K562 (cell line): ENCODE measurements around the gene RTL10. TPM values are rescaled to one million over a fixed set of nuclear protein-coding genes. Genes with fewer than 3 reads are reported as not detected.

Experiments
- EP300 ChIP-seq: IDR thresholded peaks from 2 replicates; pipeline ENCODE4 v1.6.1; 2012; ENCODE audit warnings: low read length, improper control_type of control experiment
- NRF1 ChIP-seq, 2 experiments: fragments of 450-650 bp; IDR thresholded peaks in 1 of 2; conservative IDR thresholded peaks in 1 of 2; 2 replicates each; pipeline ENCODE4 v1.6.1; 2014; ENCODE audit warnings: mild to moderate bottlenecking in 2 of 2
- RFX1 ChIP-seq: fragments of 450-650 bp; IDR thresholded peaks from 2 replicates; pipeline ENCODE4 v1.6.1; 2016; ENCODE audit warnings: mild to moderate bottlenecking, moderate library complexity
- SIRT6 ChIP-seq: IDR thresholded peaks from one replicate; pipeline ENCODE4 v1.6.1; 2012; ENCODE audit warnings: low read depth, mild to moderate bottlenecking, control low read depth, inconsistent platforms, low read length, moderate library complexity
- SMAD1 ChIP-seq: fragments of 150-350 bp; IDR thresholded peaks from 2 replicates; pipeline ENCODE4 v1.6.1; 2014; ENCODE audit warnings: low read length, low read depth; ENCODE audit not compliant: partially characterized antibody
- TGIF2 ChIP-seq: sonication (generic); formaldehyde crosslinking; IDR thresholded peaks from 2 replicates; pipeline ENCODE4 v1.8.1; 2022; ENCODE audit warnings: mild to moderate bottlenecking, missing genetic modification reagents, moderate library complexity
- ZNF146 ChIP-seq: IDR thresholded peaks from one replicate; pipeline ENCODE4 v1.6.1; 2018; ENCODE audit warnings: missing compliant biosample characterization; ENCODE audit not compliant: unreplicated experiment
- polyA plus RNA-seq, 8 experiments: library from polyadenylated mRNA; depleted of rRNA in 4 of 8; stranded (reverse) in 5 of 8; unstranded in 3 of 8; fragments of >200 nt; fragmentation: Nextera tagmentation in 2 of 8; fragmentation: Illumina TruSeq in 1 of 8; extraction: Ambion mirVana in 2 of 8; extraction: Trizol in 1 of 8; gene quantifications; 2 replicates each; pipeline versions ENCODE4 v1.2.1 to v1.2.3, GENCODE V29; 2011 to 2014; ENCODE audit warnings: inconsistent platforms in 1 of 8, missing spikeins in 1 of 8
- total RNA-seq, 7 experiments: library from RNA; depleted of rRNA in 6 of 7; stranded (reverse); fragments of >200 nt in 6 of 7; fragmentation: Illumina TruSeq in 2 of 7; extraction: Trizol in 2 of 7; gene quantifications; 2 replicates each; pipeline versions ENCODE4 v1.2.1 to v1.2.3, GENCODE V29; 2011 to 2021; ENCODE audit warnings: low replicate concordance in 1 of 7
- TF ChIP-seq, protein P1 (sequence below): fragments of 450-650 bp; IDR thresholded peaks from 2 replicates; pipeline ENCODE4 v1.6.1; 2016; ENCODE audit warnings: mild to moderate bottlenecking, moderate library complexity
- TF ChIP-seq, protein P2 (sequence below): fragments of 450-650 bp; formaldehyde crosslinking; conservative IDR thresholded peaks from 2 replicates; pipeline ENCODE4 v1.4.0; 2022; ENCODE audit warnings: mild to moderate bottlenecking, missing genetic modification characterization
- TF ChIP-seq, protein P3 (sequence below): fragments of 450-650 bp; IDR thresholded peaks from 2 replicates; pipeline ENCODE4 v1.6.1; 2016
- TF ChIP-seq, protein P4 (sequence below): sonication (generic); formaldehyde crosslinking; IDR thresholded peaks from 2 replicates; pipeline ENCODE4 v1.8.0; 2022; ENCODE audit warnings: missing genetic modification reagents, mild to moderate bottlenecking, borderline replicate concordance

The RTL10 gene
- total and polyA plus RNA-seq, 9 of the 15 experiments (the other 6 are each of a cell fraction or from before 2014, with no cell fraction given): 19.8 to 75.5 (median 32.5) TPM

DNA sequence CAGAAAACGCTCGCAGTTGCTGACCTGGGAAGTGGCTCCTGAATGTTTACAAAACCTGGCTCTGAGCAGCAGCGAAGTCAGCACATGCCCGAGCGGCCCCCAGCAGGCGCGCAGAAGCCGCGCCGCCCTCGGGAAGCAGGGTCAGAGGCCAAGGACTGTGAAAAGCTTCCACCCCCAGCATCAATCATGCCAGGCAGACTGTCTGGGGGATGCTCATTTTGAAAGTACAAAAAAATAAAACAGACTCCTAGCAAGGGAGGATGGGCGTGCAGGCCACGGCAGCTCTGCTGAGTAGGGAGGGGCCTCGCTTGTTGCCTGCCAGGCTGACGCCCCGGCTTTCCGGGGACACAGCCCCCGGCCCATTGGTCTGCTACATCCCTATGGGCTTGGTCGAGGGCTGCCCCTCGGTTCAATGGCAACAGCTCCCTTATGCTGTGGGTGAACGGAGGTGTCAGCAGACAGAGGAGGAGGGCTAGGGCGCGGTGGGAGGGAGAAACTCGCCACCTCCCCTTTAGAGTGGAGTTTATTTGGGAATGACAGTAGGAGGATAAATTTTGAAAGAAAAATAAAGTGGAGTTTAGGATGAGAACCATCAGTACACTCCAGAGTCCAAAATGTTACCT, 37.7 kb upstream of the RTL10 start (continued):
- TF ChIP-seq, protein P1, sequence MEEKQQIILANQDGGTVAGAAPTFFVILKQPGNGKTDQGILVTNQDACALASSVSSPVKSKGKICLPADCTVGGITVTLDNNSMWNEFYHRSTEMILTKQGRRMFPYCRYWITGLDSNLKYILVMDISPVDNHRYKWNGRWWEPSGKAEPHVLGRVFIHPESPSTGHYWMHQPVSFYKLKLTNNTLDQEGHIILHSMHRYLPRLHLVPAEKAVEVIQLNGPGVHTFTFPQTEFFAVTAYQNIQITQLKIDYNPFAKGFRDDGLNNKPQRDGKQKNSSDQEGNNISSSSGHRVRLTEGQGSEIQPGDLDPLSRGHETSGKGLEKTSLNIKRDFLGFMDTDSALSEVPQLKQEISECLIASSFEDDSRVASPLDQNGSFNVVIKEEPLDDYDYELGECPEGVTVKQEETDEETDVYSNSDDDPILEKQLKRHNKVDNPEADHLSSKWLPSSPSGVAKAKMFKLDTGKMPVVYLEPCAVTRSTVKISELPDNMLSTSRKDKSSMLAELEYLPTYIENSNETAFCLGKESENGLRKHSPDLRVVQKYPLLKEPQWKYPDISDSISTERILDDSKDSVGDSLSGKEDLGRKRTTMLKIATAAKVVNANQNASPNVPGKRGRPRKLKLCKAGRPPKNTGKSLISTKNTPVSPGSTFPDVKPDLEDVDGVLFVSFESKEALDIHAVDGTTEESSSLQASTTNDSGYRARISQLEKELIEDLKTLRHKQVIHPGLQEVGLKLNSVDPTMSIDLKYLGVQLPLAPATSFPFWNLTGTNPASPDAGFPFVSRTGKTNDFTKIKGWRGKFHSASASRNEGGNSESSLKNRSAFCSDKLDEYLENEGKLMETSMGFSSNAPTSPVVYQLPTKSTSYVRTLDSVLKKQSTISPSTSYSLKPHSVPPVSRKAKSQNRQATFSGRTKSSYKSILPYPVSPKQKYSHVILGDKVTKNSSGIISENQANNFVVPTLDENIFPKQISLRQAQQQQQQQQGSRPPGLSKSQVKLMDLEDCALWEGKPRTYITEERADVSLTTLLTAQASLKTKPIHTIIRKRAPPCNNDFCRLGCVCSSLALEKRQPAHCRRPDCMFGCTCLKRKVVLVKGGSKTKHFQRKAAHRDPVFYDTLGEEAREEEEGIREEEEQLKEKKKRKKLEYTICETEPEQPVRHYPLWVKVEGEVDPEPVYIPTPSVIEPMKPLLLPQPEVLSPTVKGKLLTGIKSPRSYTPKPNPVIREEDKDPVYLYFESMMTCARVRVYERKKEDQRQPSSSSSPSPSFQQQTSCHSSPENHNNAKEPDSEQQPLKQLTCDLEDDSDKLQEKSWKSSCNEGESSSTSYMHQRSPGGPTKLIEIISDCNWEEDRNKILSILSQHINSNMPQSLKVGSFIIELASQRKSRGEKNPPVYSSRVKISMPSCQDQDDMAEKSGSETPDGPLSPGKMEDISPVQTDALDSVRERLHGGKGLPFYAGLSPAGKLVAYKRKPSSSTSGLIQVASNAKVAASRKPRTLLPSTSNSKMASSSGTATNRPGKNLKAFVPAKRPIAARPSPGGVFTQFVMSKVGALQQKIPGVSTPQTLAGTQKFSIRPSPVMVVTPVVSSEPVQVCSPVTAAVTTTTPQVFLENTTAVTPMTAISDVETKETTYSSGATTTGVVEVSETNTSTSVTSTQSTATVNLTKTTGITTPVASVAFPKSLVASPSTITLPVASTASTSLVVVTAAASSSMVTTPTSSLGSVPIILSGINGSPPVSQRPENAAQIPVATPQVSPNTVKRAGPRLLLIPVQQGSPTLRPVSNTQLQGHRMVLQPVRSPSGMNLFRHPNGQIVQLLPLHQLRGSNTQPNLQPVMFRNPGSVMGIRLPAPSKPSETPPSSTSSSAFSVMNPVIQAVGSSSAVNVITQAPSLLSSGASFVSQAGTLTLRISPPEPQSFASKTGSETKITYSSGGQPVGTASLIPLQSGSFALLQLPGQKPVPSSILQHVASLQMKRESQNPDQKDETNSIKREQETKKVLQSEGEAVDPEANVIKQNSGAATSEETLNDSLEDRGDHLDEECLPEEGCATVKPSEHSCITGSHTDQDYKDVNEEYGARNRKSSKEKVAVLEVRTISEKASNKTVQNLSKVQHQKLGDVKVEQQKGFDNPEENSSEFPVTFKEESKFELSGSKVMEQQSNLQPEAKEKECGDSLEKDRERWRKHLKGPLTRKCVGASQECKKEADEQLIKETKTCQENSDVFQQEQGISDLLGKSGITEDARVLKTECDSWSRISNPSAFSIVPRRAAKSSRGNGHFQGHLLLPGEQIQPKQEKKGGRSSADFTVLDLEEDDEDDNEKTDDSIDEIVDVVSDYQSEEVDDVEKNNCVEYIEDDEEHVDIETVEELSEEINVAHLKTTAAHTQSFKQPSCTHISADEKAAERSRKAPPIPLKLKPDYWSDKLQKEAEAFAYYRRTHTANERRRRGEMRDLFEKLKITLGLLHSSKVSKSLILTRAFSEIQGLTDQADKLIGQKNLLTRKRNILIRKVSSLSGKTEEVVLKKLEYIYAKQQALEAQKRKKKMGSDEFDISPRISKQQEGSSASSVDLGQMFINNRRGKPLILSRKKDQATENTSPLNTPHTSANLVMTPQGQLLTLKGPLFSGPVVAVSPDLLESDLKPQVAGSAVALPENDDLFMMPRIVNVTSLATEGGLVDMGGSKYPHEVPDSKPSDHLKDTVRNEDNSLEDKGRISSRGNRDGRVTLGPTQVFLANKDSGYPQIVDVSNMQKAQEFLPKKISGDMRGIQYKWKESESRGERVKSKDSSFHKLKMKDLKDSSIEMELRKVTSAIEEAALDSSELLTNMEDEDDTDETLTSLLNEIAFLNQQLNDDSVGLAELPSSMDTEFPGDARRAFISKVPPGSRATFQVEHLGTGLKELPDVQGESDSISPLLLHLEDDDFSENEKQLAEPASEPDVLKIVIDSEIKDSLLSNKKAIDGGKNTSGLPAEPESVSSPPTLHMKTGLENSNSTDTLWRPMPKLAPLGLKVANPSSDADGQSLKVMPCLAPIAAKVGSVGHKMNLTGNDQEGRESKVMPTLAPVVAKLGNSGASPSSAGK: peak; percentile 99
- peak; percentile 21 for TF ChIP-seq SMAD1
- TF ChIP-seq, protein P2, sequence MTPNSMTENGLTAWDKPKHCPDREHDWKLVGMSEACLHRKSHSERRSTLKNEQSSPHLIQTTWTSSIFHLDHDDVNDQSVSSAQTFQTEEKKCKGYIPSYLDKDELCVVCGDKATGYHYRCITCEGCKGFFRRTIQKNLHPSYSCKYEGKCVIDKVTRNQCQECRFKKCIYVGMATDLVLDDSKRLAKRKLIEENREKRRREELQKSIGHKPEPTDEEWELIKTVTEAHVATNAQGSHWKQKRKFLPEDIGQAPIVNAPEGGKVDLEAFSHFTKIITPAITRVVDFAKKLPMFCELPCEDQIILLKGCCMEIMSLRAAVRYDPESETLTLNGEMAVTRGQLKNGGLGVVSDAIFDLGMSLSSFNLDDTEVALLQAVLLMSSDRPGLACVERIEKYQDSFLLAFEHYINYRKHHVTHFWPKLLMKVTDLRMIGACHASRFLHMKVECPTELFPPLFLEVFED (CRISPR knock-in tag): no peak
- TF ChIP-seq RFX1: no peak
- TF ChIP-seq, protein P3, sequence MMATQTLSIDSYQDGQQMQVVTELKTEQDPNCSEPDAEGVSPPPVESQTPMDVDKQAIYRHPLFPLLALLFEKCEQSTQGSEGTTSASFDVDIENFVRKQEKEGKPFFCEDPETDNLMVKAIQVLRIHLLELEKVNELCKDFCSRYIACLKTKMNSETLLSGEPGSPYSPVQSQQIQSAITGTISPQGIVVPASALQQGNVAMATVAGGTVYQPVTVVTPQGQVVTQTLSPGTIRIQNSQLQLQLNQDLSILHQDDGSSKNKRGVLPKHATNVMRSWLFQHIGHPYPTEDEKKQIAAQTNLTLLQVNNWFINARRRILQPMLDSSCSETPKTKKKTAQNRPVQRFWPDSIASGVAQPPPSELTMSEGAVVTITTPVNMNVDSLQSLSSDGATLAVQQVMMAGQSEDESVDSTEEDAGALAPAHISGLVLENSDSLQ: peak; percentile 90
- peak; percentile 76 to 80 for TF ChIP-seq NRF1 (conservative IDR thresholded peaks at IDR 0.05 in 1 of 2, IDR thresholded peaks at IDR 0.05 in 1 of 2)
- TF ChIP-seq TGIF2 (CRISPR knock-in tag): no peak
- TF ChIP-seq, protein P4, sequence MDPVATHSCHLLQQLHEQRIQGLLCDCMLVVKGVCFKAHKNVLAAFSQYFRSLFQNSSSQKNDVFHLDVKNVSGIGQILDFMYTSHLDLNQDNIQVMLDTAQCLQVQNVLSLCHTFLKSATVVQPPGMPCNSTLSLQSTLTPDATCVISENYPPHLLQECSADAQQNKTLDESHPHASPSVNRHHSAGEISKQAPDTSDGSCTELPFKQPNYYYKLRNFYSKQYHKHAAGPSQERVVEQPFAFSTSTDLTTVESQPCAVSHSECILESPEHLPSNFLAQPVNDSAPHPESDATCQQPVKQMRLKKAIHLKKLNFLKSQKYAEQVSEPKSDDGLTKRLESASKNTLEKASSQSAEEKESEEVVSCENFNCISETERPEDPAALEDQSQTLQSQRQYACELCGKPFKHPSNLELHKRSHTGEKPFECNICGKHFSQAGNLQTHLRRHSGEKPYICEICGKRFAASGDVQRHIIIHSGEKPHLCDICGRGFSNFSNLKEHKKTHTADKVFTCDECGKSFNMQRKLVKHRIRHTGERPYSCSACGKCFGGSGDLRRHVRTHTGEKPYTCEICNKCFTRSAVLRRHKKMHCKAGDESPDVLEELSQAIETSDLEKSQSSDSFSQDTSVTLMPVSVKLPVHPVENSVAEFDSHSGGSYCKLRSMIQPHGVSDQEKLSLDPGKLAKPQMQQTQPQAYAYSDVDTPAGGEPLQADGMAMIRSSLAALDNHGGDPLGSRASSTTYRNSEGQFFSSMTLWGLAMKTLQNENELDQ: no peak
- TF ChIP-seq SIRT6: no peak
- peak; percentile 26; the same call in 1 of the 2 replicates for TF ChIP-seq EP300
- TF ChIP-seq ZNF146 (CRISPR knock-in tag): peak; percentile 23
